Mesendoderm (in vitro differentiated cells): Measurements from ENCODE around the gene NUTM2G.
"Not testable (repeated sequence)": the region's sequence is repeated elsewhere in the genome, so short reads cannot be mapped to it uniquely, and the experiment has no call there.

Source experiments
- DNase-seq: peaks from one replicate; pipeline ENCODE4 v3.0.0; 2013
- H2AK5ac ChIP-seq: 2 replicates; pipeline ENCODE4 v1.6.1; 2013; ENCODE audit warnings: low read length, inconsistent platforms
- H2BK120ac ChIP-seq: 2 replicates; pipeline ENCODE4 v1.6.1; 2013; ENCODE audit warnings: low read depth, mild to moderate bottlenecking, low read length, moderate library complexity, mixed read lengths
- H2BK15ac ChIP-seq: replicated peaks from 2 replicates; pipeline ENCODE4 v1.6.1; 2013; ENCODE audit warnings: low read depth, mild to moderate bottlenecking, moderate library complexity
- H2BK5ac ChIP-seq: 2 replicates; pipeline ENCODE4 v1.6.1; 2013; ENCODE audit warnings: low read length, inconsistent platforms
- H3K18ac ChIP-seq: 2 replicates; pipeline ENCODE4 v1.6.1; 2013; ENCODE audit warnings: mild to moderate bottlenecking, low read length, mixed read lengths
- H3K23ac ChIP-seq: one replicate; pipeline ENCODE4 v1.6.1; 2013; ENCODE audit warnings: low read length
- H3K27ac ChIP-seq: 2 replicates; pipeline ENCODE4 v1.5.1; 2013; ENCODE audit warnings: low read depth, mild to moderate bottlenecking, inconsistent platforms, low read length, moderate library complexity
- H3K27me3 ChIP-seq: 2 replicates; pipeline ENCODE4 v1.6.1; 2013; ENCODE audit warnings: low read length, control low read depth, mild to moderate bottlenecking, inconsistent platforms; ENCODE audit not compliant: insufficient read depth, poor library complexity
- H3K36me3 ChIP-seq: 2 replicates; pipeline ENCODE4 v1.6.1; 2013; ENCODE audit warnings: low read length, inconsistent platforms; ENCODE audit not compliant: control insufficient read depth, insufficient read depth
- H3K4ac ChIP-seq: one replicate; pipeline ENCODE4 v1.6.1; 2013; ENCODE audit warnings: low read depth, mild to moderate bottlenecking, low read length, moderate library complexity
- H3K4me1 ChIP-seq: 2 replicates; pipeline ENCODE4 v1.6.1; 2013; ENCODE audit warnings: low read depth, low read length, inconsistent platforms; ENCODE audit not compliant: control insufficient read depth
- H3K4me2 ChIP-seq: 2 replicates; pipeline ENCODE4 v1.6.1; 2013; ENCODE audit warnings: low read length
- H3K4me3 ChIP-seq: 2 replicates; pipeline ENCODE4 v1.5.1; 2013; ENCODE audit warnings: mild to moderate bottlenecking, low read length
- H3K56ac ChIP-seq: one replicate; pipeline ENCODE4 v1.6.1; 2013; ENCODE audit warnings: low read length
- H3K79me1 ChIP-seq: 2 replicates; pipeline ENCODE4 v1.6.1; 2013; ENCODE audit warnings: low read length, inconsistent platforms
- H3K79me2 ChIP-seq: 2 replicates; pipeline ENCODE4 v1.6.1; 2013; ENCODE audit warnings: mild to moderate bottlenecking, low read length; ENCODE audit not compliant: control insufficient read depth, insufficient read depth
- H3K9ac ChIP-seq: 2 replicates; pipeline ENCODE4 v1.6.1; 2013; ENCODE audit warnings: low read length, inconsistent platforms
- H4K5ac ChIP-seq: one replicate; pipeline ENCODE4 v1.6.1; 2013; ENCODE audit warnings: low read length
- H4K8ac ChIP-seq: one replicate; pipeline ENCODE4 v1.6.1; 2013; ENCODE audit warnings: low read depth, mild to moderate bottlenecking, control low read depth, low read length, moderate library complexity
- WGBS: extraction: QIAGEN DNeasy Blood & Tissue Kit; methylation state at CpG from one replicate; pipeline ENCODE4 v1.1.7; 2013; ENCODE audit warnings: low lambda C conversion rate, missing lambda C conversion rate; ENCODE audit not compliant: insufficient coverage; ENCODE audit errors: extremely low coverage; 5-methylcytosine and 5-hydroxymethylcytosine counted together

NUTM2G gene

DNA sequence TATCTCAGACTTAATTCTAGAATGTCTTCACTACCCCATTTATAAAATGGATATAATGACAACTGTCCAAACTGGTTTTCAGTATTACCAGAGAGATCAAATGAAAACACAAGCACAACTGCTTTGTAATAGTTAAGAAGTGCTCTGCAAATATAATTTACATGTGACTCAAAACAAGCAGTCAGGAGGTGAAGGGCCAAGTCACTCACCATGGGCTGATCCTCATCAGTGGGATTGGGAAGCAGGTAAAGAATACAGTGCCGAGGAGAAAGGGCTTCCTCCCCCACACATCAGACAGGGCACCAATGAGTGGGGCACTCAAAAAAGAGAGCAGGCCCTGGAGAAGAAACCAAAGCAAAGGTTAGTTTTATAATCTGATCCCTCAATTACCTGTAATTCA is 20.7 kb downstream of the NUTM2G start:
- not testable (repeated sequence) for H3K27me3 ChIP-seq, DNase-seq, H2BK5ac ChIP-seq, H3K27ac ChIP-seq, H3K79me2 ChIP-seq, H4K8ac ChIP-seq, H2AK5ac ChIP-seq, H3K56ac ChIP-seq, H3K4me1 ChIP-seq, H4K5ac ChIP-seq, H2BK120ac ChIP-seq, H3K36me3 ChIP-seq, H3K4me3 ChIP-seq, H2BK15ac ChIP-seq, H3K18ac ChIP-seq, H3K23ac ChIP-seq, H3K4me2 ChIP-seq, H3K79me1 ChIP-seq, H3K9ac ChIP-seq, H3K4ac ChIP-seq
- no CpG with 5 or more reads among the region's 1 CpG for WGBS

DNA sequence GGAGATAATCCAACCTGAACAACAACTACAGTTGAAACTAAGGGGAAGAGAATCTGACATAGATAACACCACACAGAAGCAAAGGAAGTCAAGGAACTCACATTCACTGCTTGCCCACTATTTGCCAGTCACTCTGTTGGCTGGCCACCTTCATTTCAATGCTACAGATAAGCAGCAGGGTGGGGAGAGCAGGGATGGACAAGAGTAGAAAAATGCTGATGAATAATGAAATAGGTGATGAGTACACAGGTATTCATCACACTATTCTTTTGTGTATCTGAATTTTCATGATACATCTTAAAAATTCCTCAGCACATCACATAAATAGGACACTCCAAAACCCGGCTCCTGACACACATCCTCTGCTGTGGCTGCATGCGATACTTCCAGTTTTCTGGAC is 21.9 kb downstream of the NUTM2G start:
- not testable (repeated sequence) for H2BK15ac ChIP-seq, H2BK120ac ChIP-seq, H3K79me2 ChIP-seq, H2BK5ac ChIP-seq, H3K36me3 ChIP-seq, H3K79me1 ChIP-seq, H3K9ac ChIP-seq, H3K23ac ChIP-seq, H3K4ac ChIP-seq, H3K56ac ChIP-seq, H3K27me3 ChIP-seq, H3K4me3 ChIP-seq, H2AK5ac ChIP-seq, H4K8ac ChIP-seq, H3K18ac ChIP-seq, H3K4me1 ChIP-seq, H3K27ac ChIP-seq, DNase-seq, H4K5ac ChIP-seq, H3K4me2 ChIP-seq
- no CpG with 5 or more reads among the region's 2 CpGs for WGBS

DNA sequence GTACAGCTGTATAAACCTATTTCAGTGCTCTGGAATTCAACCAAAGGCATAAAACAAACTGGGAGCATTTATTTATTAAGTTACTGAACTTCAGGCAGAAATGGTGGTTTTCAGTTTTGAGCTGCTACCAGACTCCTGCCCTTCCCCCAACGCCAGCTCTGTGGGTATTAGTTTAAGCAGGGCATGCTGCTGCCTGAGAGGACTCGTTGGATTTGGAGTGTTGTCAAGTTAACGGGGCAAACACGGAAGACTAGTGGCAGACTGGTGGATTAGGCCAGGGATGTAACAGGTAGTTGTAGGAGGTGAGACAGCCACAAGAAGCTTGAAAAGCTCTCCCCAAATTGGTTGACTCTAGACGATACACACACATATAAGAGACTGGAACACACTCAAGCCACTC is 38.9 kb downstream of the NUTM2G start:
- not testable (repeated sequence) for H3K4ac ChIP-seq, H3K36me3 ChIP-seq, H3K4me3 ChIP-seq, H3K56ac ChIP-seq, H3K23ac ChIP-seq, H2AK5ac ChIP-seq, H3K4me1 ChIP-seq, H3K27me3 ChIP-seq, H3K79me1 ChIP-seq, H2BK5ac ChIP-seq, H3K18ac ChIP-seq, H2BK120ac ChIP-seq, H3K9ac ChIP-seq, H2BK15ac ChIP-seq, H4K8ac ChIP-seq, H4K5ac ChIP-seq, H3K79me2 ChIP-seq, H3K4me2 ChIP-seq, H3K27ac ChIP-seq
- no CpG with 5 or more reads among the region's 5 CpGs for WGBS
- peak; percentile 38 for DNase-seq

GRCh38 chr9:96972552-96972951 is 43.9 kb downstream of the NUTM2G start:
- H3K79me1 ChIP-seq, H3K4me2 ChIP-seq, H3K27ac ChIP-seq, H3K9ac ChIP-seq, H3K18ac ChIP-seq, DNase-seq, H2BK120ac ChIP-seq, H4K8ac ChIP-seq, H3K79me2 ChIP-seq, H4K5ac ChIP-seq, H3K4ac ChIP-seq, H3K4me1 ChIP-seq, H3K56ac ChIP-seq, H3K23ac ChIP-seq, H2AK5ac ChIP-seq, H3K27me3 ChIP-seq, H3K4me3 ChIP-seq, H2BK5ac ChIP-seq, H3K36me3 ChIP-seq, H2BK15ac ChIP-seq: not testable (repeated sequence)
- no CpG with 5 or more reads among the region's 2 CpGs for WGBS

DNA sequence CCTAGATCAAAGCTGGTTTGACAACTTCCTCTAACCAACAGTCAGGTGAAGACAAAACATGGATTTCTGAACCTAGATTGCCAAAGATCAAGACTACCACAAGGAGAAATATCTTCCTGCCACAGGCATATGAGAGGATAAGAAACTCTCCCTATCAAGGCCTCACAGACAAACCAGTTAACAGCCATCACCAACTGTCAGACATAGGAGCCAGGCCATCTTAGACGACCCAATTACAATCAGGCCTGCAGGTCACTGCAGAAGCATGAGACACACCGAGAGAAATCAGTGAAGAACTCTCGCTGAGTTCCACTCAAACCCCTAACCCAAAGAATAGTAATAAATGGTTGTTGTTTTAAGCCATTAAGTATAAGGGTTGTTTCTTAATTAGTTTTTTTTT is 45.4 kb downstream of the NUTM2G start:
- not testable (repeated sequence) for H2BK15ac ChIP-seq, H4K5ac ChIP-seq, H3K4me1 ChIP-seq, H3K27ac ChIP-seq, H3K36me3 ChIP-seq, H3K79me2 ChIP-seq, H3K27me3 ChIP-seq, H3K4me2 ChIP-seq, H2BK120ac ChIP-seq, H3K18ac ChIP-seq, H3K4ac ChIP-seq, H3K4me3 ChIP-seq, H3K23ac ChIP-seq, H3K56ac ChIP-seq, H3K79me1 ChIP-seq, H4K8ac ChIP-seq, H2AK5ac ChIP-seq, H2BK5ac ChIP-seq, H3K9ac ChIP-seq
- no CpG with 5 or more reads among the region's 3 CpGs for WGBS
- DNase-seq: peak; percentile 40

DNA sequence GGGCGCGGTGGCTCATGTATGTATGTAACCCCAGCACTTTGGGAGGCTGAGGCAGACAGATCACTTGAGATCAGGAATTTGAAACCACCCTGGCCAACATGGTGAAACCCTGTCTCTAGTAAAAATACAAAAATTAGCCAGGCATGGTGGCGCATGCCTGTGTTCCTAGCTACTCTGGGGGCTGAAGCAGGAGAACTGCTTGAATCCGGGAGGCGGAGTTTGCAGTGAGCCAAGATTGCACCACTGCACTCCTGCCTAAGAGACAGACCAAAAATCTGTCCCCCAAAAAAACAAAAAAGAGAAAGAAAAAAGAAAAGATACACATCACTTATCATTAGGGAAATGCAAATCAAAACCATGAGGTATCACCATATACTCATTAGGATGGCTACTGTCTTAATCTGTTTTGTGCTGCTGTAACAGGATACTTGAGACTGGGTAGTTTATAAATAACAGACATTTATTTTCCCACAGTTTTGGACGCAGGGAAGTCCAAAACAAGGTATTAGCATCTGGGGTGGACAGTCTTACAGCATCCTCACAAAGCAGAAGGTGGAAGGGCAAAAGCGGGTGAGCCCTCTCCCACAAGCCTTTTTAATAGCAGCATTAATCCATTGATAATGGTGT is 55.0 kb downstream of the NUTM2G start:
- not testable (repeated sequence) for H3K56ac ChIP-seq, H2BK5ac ChIP-seq, H3K79me2 ChIP-seq, H3K4me3 ChIP-seq, H4K8ac ChIP-seq, H2BK120ac ChIP-seq, H2AK5ac ChIP-seq, H3K4me2 ChIP-seq, H3K23ac ChIP-seq, H3K18ac ChIP-seq, H2BK15ac ChIP-seq, H3K36me3 ChIP-seq, H3K79me1 ChIP-seq, H3K9ac ChIP-seq, DNase-seq, H3K27me3 ChIP-seq, H3K4ac ChIP-seq, H4K5ac ChIP-seq, H3K4me1 ChIP-seq, H3K27ac ChIP-seq
- WGBS: no CpG with 5 or more reads among the region's 7 CpGs
